HUES48 (cell line): ENCODE data around the gene ARHGEF10L.

ENCODE experiments used
- H3K27ac ChIP-seq: one replicate; pipeline ENCODE4 v1.7.0; 2013; ENCODE audit warnings: low read depth, low read length, inconsistent platforms
- H3K27me3 ChIP-seq: 2 replicates; pipeline ENCODE4 v1.6.1; 2013; ENCODE audit warnings: mild to moderate bottlenecking, low read length; ENCODE audit not compliant: control insufficient read depth, insufficient read depth
- H3K36me3 ChIP-seq: 2 replicates; pipeline ENCODE4 v1.6.1; 2013; ENCODE audit warnings: low read length; ENCODE audit not compliant: control insufficient read depth, insufficient read depth
- H3K4me1 ChIP-seq: 2 replicates; pipeline ENCODE4 v1.6.1; 2013; ENCODE audit warnings: mild to moderate bottlenecking, low read length; ENCODE audit not compliant: control insufficient read depth, insufficient read depth
- H3K4me3 ChIP-seq: 2 replicates; pipeline ENCODE4 v1.5.1; 2013; ENCODE audit warnings: mild to moderate bottlenecking, low read depth, low read length
- H3K9ac ChIP-seq: 2 replicates; pipeline ENCODE4 v1.6.1; 2013; ENCODE audit warnings: mild to moderate bottlenecking, low read depth, low read length, moderate library complexity
- H3K9me3 ChIP-seq: 2 replicates; pipeline ENCODE4 v1.6.1; 2013; ENCODE audit warnings: low read length; ENCODE audit not compliant: control insufficient read depth, insufficient read depth

The ARHGEF10L gene

DNA sequence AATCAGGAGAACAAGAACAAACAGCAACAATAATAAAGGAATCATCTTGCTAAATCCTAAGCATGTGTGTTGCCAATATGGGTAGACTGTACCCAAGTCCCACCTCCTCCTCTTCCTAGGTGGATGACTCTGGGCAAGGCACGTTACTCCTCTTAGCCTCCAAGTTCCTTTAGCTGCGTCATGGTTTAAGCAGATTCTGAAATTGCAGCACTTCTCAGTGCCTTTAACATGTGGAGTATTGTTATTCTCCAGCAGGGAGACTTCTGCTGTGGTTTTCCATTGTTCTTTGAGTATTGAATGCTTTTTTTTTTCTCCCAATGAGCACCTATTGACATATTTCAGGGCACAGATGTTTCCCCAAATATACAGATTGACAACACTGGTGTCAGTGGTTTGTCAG, 15.5 kb downstream of the ARHGEF10L start:
- peaks cover 3% of the 10 kb centered on the region; the same call in 1 of the 2 replicates for H3K36me3 ChIP-seq
- H3K4me1 ChIP-seq = peaks cover 59% of the 10 kb centered on the region
- H3K4me3 ChIP-seq = no peak overlapping the region
- H3K9me3 ChIP-seq = no peaks in the 10 kb centered on the region
- no peak overlapping the region for H3K27ac ChIP-seq
- H3K9ac ChIP-seq = no peak overlapping the region
- H3K27me3 ChIP-seq = no peaks in the 10 kb centered on the region

DNA sequence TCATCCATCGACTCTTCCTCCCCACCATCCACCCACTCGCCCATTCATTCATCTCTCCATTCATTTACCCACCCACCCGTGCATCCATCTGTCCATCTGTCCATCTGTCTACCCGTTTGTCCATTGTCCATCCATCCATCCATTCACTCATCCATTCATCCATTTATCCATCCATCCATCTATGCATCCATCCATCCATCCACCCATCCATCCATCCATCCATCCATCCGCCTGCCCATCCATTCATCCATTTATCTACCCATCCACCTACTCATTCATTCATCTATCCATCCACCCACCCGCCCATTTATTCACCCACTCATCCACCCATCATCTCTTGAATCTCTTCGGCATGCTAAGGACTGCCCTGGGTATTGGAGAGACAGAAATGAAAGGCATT, 18.5 kb downstream of the ARHGEF10L start:
- Histone ChIP-seq H3K36me3 (no peaks in the 10 kb centered on the region), H3K27ac (no peak overlapping the region), H3K4me1 (peaks cover 45% of the 10 kb centered on the region), H3K9me3 (no peaks in the 10 kb centered on the region), H3K9ac (no peak overlapping the region), H3K4me3 (no peak overlapping the region), H3K27me3 (no peaks in the 10 kb centered on the region)

DNA sequence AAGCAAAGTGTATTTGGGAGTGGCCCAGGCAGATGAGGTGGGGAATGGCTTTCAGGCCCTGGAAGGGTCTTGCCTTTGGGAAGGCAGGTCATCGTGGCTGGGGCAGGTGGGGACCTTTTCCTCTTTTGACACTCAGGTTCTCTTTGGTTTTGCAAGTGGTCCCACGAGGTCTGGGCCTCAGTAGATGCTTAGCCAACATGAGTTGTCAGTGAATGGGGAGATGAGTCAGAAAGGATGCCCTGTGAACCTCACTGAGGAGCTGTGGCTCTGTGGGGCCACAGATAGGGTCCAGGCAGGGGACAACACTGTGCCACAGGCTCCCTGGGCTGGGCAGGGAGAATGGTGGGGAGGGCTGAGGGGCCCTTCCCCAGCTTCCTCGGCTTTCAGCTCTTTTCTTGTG, 19.0 kb downstream of the ARHGEF10L start:
- H3K27me3 ChIP-seq = no peaks in the 10 kb centered on the region
- no peak overlapping the region for H3K27ac ChIP-seq
- H3K9me3 ChIP-seq = no peaks in the 10 kb centered on the region
- peaks cover 45% of the 10 kb centered on the region for H3K4me1 ChIP-seq
- H3K36me3 ChIP-seq = no peaks in the 10 kb centered on the region
- no peak overlapping the region for H3K9ac ChIP-seq
- H3K4me3 ChIP-seq = no peak overlapping the region

DNA sequence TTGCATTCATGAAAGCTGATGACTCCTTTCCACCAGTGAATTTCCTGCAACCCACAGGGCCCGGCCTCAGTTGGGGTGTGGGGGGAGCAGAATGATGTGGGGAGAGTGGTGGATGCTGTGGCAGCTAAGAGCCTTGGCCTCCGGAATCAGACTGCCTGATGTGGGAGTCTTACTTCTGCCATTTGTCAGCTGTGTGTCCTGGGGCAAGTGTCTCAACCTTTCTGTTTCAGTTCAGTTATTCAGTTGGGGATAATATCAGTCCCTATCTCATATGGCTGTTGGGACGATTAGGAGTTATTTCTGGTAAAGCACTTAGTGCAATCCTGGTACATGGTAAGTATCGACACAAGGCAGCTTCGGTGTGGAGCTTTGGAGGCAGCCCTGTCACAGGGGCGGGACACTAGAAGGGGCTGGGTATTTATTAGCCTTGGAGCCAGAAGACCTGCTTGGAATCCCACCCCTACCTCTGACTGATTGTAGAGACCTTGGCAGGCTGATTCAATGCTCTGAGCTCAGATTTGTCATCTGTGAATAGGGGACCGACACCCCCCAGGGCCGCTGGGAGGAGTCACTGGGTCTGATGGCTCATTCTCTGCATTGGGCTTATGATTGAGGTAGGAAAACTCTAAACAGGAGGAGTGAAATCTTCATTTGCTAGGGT, 19.6 kb downstream of the ARHGEF10L start:
- no peak overlapping the region for H3K4me3 ChIP-seq
- H3K27me3 ChIP-seq = no peaks in the 10 kb centered on the region
- no peak overlapping the region for H3K9ac ChIP-seq
- H3K9me3 ChIP-seq = no peaks in the 10 kb centered on the region
- no peak overlapping the region for H3K27ac ChIP-seq
- peaks cover 42% of the 10 kb centered on the region for H3K4me1 ChIP-seq
- H3K36me3 ChIP-seq = no peaks in the 10 kb centered on the region

DNA sequence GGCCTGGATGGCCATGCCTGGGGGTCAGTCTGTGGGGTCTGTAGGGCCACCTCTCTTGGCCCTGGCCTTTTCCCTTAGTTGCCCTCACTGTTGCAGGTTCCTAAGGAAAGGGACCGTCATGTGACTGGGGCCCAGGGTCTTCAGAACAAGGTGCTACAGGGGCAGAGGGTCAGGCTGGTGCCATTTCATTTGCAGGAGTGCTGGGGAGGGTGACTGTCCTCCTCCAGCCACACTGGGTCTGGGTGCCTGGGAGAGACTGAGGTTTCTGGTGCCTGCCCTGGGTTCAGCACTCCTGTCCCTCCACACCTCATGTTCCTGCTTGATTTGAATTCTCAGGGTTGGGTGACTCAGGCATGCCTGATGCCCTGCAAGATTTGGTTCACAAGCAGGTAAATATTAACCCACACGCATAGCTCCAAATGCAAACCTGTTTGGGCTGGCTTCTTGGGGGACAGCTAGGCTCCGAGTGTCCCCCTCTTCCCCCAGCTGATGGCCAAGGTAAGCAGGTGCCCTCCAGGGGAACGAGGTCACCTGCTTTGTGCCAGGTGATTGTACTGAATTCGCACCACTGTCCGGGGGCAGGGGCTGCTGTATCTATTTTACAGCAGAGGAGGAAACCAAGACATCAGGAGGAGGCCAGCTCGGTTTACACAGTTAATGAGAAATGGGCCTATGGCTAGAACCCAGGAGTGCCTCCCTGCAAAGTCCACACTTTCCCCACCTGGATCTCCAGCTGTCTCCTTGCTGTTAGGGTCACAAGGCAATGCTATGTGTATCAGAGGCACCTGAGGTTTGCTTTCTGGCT, 20.3 kb downstream of the ARHGEF10L start:
- Histone ChIP-seq H3K9me3 (no peaks in the 10 kb centered on the region), H3K36me3 (no peaks in the 10 kb centered on the region), H3K27me3 (no peaks in the 10 kb centered on the region), H3K27ac (no peak overlapping the region), H3K4me3 (no peak overlapping the region), H3K4me1 (peaks cover 40% of the 10 kb centered on the region), H3K9ac (no peak overlapping the region)

DNA sequence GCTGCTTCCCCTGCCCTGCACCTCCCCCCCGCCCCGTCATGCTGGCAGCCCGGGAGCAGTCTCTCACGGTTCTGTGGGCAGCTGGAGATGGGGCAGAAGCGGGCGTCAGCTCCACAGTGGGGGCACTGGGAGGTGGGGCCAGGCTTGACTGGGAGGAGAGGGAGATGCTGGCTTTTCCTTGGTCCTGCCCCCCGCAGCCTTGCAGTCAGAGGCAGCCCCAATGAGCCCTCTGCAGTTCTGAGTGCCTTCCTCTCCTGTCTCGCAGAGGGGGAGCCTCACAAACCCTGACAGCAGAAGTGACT, 21.7 kb downstream of the ARHGEF10L start:
- Histone ChIP-seq H3K27me3 (no peaks in the 10 kb centered on the region), H3K27ac (no peak overlapping the region), H3K36me3 (no peaks in the 10 kb centered on the region), H3K9me3 (no peaks in the 10 kb centered on the region), H3K4me3 (no peak overlapping the region), H3K9ac (no peak overlapping the region), H3K4me1 (peaks cover 52% of the 10 kb centered on the region)

- H3K4me3 ChIP-seq = no peak overlapping the region
- H3K36me3 ChIP-seq = no peaks in the 10 kb centered on the region
- H3K27ac ChIP-seq = no peak overlapping the region
- no peaks in the 10 kb centered on the region for H3K9me3 ChIP-seq
- no peak overlapping the region for H3K9ac ChIP-seq
- H3K27me3 ChIP-seq = no peaks in the 10 kb centered on the region
- peaks cover 49% of the 10 kb centered on the region for H3K4me1 ChIP-seq
Observed at GRCh38 chr1:17561561-17561985, 22.1 kb downstream of the ARHGEF10L start.

DNA sequence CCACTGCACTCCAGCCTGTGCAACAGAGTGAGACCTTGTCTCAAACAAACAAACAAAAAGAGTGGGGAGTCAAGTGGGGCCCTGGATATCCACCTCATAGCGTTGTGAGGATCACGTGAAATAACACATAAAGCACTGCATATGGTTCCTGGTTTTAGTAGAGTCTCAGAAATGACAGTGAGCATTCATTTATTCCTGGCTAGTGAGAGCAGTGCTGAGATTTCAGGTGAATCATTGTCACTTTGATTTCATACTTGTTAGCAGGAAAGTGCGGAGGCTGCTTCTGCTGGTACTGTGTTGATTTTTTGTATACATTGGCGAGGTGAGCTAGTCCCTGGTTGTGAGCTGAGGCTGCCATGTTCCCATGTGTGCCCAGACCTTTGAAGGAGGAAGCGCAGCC, 22.9 kb downstream of the ARHGEF10L start:
- Histone ChIP-seq H3K27me3 (no peaks in the 10 kb centered on the region), H3K9ac (no peak overlapping the region), H3K9me3 (no peaks in the 10 kb centered on the region), H3K4me3 (no peak overlapping the region), H3K36me3 (no peaks in the 10 kb centered on the region), H3K27ac (no peak overlapping the region), H3K4me1 (peaks cover 46% of the 10 kb centered on the region)

- H3K27ac ChIP-seq = no peak overlapping the region
- no peak overlapping the region for H3K4me3 ChIP-seq
- H3K9ac ChIP-seq = no peak overlapping the region
- H3K9me3 ChIP-seq = no peaks in the 10 kb centered on the region
- peaks cover 50% of the 10 kb centered on the region for H3K4me1 ChIP-seq
- H3K27me3 ChIP-seq = no peaks in the 10 kb centered on the region
- H3K36me3 ChIP-seq = no peaks in the 10 kb centered on the region
Observed at GRCh38 chr1:17563494-17564281, 24.2 kb downstream of the ARHGEF10L start.

DNA sequence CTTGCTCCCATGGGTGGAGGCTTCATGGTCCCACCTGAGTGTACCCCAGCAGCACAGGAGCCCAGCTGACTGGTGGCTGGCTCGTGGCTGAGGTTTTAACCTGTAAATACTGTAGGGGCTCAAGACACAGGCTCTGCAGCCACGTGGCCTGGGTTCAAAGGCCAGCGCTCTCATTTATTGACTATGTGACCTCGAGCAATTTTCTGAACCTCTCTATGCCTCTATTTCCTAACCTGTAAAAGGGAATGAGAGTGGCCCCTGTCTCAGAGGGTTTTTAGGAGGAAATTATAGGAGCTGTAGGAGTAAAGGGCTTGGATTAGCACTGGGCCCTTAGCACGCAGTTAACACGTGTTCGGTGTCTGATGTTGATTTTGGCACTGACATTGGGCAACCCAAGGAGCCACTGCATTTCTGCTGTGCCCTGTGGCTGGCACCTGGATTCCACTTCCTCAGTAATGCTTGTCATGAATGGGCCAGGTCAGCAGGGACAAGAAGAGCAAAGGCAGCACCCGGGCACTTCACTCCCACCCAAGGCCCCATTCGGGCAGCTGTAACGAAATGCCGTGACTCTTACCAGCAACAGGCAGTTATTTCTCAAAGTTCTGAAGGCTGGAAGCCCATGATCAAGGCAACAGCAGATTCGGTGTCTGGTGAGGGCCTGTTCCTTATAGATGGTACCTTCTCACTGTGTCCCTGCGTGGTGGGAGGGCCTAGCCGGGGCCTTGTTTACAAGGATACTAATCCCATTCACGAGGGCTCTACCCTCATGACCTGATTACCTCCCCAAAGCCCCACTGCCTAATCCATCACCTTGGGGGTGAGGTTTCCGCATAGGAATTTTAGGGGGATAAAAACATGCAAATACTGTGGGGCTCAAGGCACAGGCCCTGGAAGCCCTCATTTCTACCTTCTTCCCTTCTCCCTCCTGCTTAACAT, 25.2 kb downstream of the ARHGEF10L start:
- Histone ChIP-seq H3K9me3 (no peaks in the 10 kb centered on the region), H3K27me3 (no peaks in the 10 kb centered on the region), H3K27ac (peak overlapping the region; percentile 78), H3K36me3 (no peaks in the 10 kb centered on the region), H3K9ac (no peak overlapping the region), H3K4me3 (peak overlapping the region; percentile 25; the same call in 1 of the 2 replicates), H3K4me1 (peaks cover 50% of the 10 kb centered on the region)
